Measurements from ENCODE around the gene DNAAF3.

Gene DNAAF3

GRCh38 chr19:55149078-55150003 lies 17.1 kb downstream of the DNAAF3 start, which contains the start of gene TNNT1:
Gene TNNT1, minus strand, starts transcription at chr19:55149206. Its CDS starts 2,049 bp downstream, at chr19:55147157.
- 11% methylated on average over 16 of the region's 18 CpGs for WGBS
- H3K4me3 ChIP-seq (ENCODE audit: low read length): peak within 1 kb of the TSS; percentile 47

GRCh38 chr19:55147545-55148251 lies 18.7 kb downstream of the DNAAF3 start:
- H3K4me3 ChIP-seq (ENCODE audit: low read length): peak overlapping the region; percentile 47; the same call in 1 of the 2 replicates
- H3K9me3 ChIP-seq (ENCODE audit: insufficient read depth, low read depth, low read length): no peaks in the 10 kb centered on the region
- peaks cover 20% of the 10 kb centered on the region for H3K4me1 ChIP-seq (ENCODE audit: insufficient read depth, low read length)
- WGBS: 9% methylated on average over 7 of the region's 9 CpGs
- H3K27ac ChIP-seq (ENCODE audit: low read depth, low read length): no peak overlapping the region; the same call in 1 of the 2 replicates
- peaks cover 9% of the 10 kb centered on the region; the same call in 1 of the 2 replicates for H3K36me3 ChIP-seq (ENCODE audit: insufficient read depth, low read length)
- H3K9ac ChIP-seq (ENCODE audit: low read depth, low read length): no peak overlapping the region
- H3K27me3 ChIP-seq (ENCODE audit: insufficient read depth, low read length): no peaks in the 10 kb centered on the region

More at GRCh38 chr19:55149078-55150003, 17.1 kb downstream of the DNAAF3 start, which contains the start of gene TNNT1:
- Histone ChIP-seq H3K27ac (ENCODE audit: low read depth, low read length) (peak within 1 kb of the TSS; percentile 45; the same call in 1 of the 2 replicates), H3K9ac (ENCODE audit: low read depth, low read length) (0 out of 2 replicates have a peak within 1 kb of the TSS, but pooled peaks have one; percentile 18), H3K36me3 (ENCODE audit: insufficient read depth, low read length) (peaks cover 14% of the 10 kb centered on the region; the same call in 1 of the 2 replicates), H3K9me3 (ENCODE audit: insufficient read depth, low read depth, low read length) (no peaks in the 10 kb centered on the region), H3K4me1 (ENCODE audit: insufficient read depth, low read length) (peaks cover 20% of the 10 kb centered on the region), H3K27me3 (ENCODE audit: insufficient read depth, low read length) (no peaks in the 10 kb centered on the region)

GRCh38 chr19:55146705-55147273 lies 19.6 kb downstream of the DNAAF3 start:
- H3K27me3 ChIP-seq (ENCODE audit: insufficient read depth, low read length): no peaks in the 10 kb centered on the region
- under 1% methylated on average over 22 of the region's 27 CpGs for WGBS

GRCh38 chr19:55146078-55146704 lies 20.2 kb downstream of the DNAAF3 start:
- 0 out of 2 replicates have a peak, but pooled peaks cover 9% of the 10 kb centered on the region for H3K36me3 ChIP-seq (ENCODE audit: insufficient read depth, low read length)
- H3K9ac ChIP-seq (ENCODE audit: low read depth, low read length): peak overlapping the region; percentile 42; the same call in 1 of the 2 replicates
- peak overlapping the region; percentile 87; the same call in 1 of the 2 replicates for H3K27ac ChIP-seq (ENCODE audit: low read depth, low read length)
- H3K4me3 ChIP-seq (ENCODE audit: low read length): peak overlapping the region; percentile 68
- WGBS: 3% methylated on average over 27 of the region's 41 CpGs
- no peaks in the 10 kb centered on the region for H3K27me3 ChIP-seq (ENCODE audit: insufficient read depth, low read length)
- no peaks in the 10 kb centered on the region for H3K9me3 ChIP-seq (ENCODE audit: insufficient read depth, low read depth, low read length)
- peaks cover 20% of the 10 kb centered on the region for H3K4me1 ChIP-seq (ENCODE audit: insufficient read depth, low read length)

More at GRCh38 chr19:55146705-55147273, 19.6 kb downstream of the DNAAF3 start:
- Histone ChIP-seq H3K4me3 (ENCODE audit: low read length) (peak overlapping the region; percentile 68), H3K9me3 (ENCODE audit: insufficient read depth, low read depth, low read length) (no peaks in the 10 kb centered on the region), H3K4me1 (ENCODE audit: insufficient read depth, low read length) (peaks cover 20% of the 10 kb centered on the region), H3K36me3 (ENCODE audit: insufficient read depth, low read length) (0 out of 2 replicates have a peak, but pooled peaks cover 9% of the 10 kb centered on the region), H3K27ac (ENCODE audit: low read depth, low read length) (peak overlapping the region; percentile 87; the same call in 1 of the 2 replicates), H3K9ac (ENCODE audit: low read depth, low read length) (peak overlapping the region; percentile 42; the same call in 1 of the 2 replicates)

- 41% methylated on average over 2 of the region's 3 CpGs for WGBS
- H3K27ac ChIP-seq (ENCODE audit: low read depth, low read length): no peak overlapping the region
- no peaks in the 10 kb centered on the region for H3K9me3 ChIP-seq (ENCODE audit: insufficient read depth, low read depth, low read length)
- H3K9ac ChIP-seq (ENCODE audit: low read depth, low read length): no peak overlapping the region
- H3K4me3 ChIP-seq (ENCODE audit: low read length): no peak overlapping the region
- peaks cover 20% of the 10 kb centered on the region for H3K4me1 ChIP-seq (ENCODE audit: insufficient read depth, low read length)
- H3K36me3 ChIP-seq (ENCODE audit: insufficient read depth, low read length): peaks cover 9% of the 10 kb centered on the region; the same call in 1 of the 2 replicates
- H3K27me3 ChIP-seq (ENCODE audit: insufficient read depth, low read length): no peaks in the 10 kb centered on the region
These were observed 21.2 kb downstream of the DNAAF3 start for GRCh38 chr19:55145232-55145631.

GRCh38 chr19:55141696-55142095 lies 24.7 kb downstream of the DNAAF3 start:
- Histone ChIP-seq H3K36me3 (ENCODE audit: insufficient read depth, low read length) (peaks cover 13% of the 10 kb centered on the region; the same call in 1 of the 2 replicates), H3K4me3 (ENCODE audit: low read length) (peak overlapping the region; percentile 20; the same call in 1 of the 2 replicates), H3K27ac (ENCODE audit: low read depth, low read length) (no peak overlapping the region; the same call in 1 of the 2 replicates), H3K4me1 (ENCODE audit: insufficient read depth, low read length) (peaks cover 3% of the 10 kb centered on the region; the same call in 1 of the 2 replicates), H3K9ac (ENCODE audit: low read depth, low read length) (no peak overlapping the region), H3K9me3 (ENCODE audit: insufficient read depth, low read depth, low read length) (no peaks in the 10 kb centered on the region), H3K27me3 (ENCODE audit: insufficient read depth, low read length) (no peaks in the 10 kb centered on the region)
- 28% methylated on average over 21 of the region's 21 CpGs for WGBS

- H3K27ac ChIP-seq (ENCODE audit: low read depth, low read length): no peak overlapping the region
- H3K9ac ChIP-seq (ENCODE audit: low read depth, low read length): no peak overlapping the region
- H3K4me3 ChIP-seq (ENCODE audit: low read length): no peak overlapping the region
- no peaks in the 10 kb centered on the region for H3K9me3 ChIP-seq (ENCODE audit: insufficient read depth, low read depth, low read length)
- no peaks in the 10 kb centered on the region for H3K27me3 ChIP-seq (ENCODE audit: insufficient read depth, low read length)
- 66% methylated on average over 9 of the region's 9 CpGs for WGBS
- peaks cover 26% of the 10 kb centered on the region for H3K36me3 ChIP-seq (ENCODE audit: insufficient read depth, low read length)
- H3K4me1 ChIP-seq (ENCODE audit: insufficient read depth, low read length): peaks cover 3% of the 10 kb centered on the region; the same call in 1 of the 2 replicates
These were observed 28.5 kb downstream of the DNAAF3 start for GRCh38 chr19:55137915-55138314.

GRCh38 chr19:55136399-55137102 lies 29.9 kb downstream of the DNAAF3 start:
- Histone ChIP-seq H3K4me1 (ENCODE audit: insufficient read depth, low read length) (peaks cover 3% of the 10 kb centered on the region; the same call in 1 of the 2 replicates), H3K27me3 (ENCODE audit: insufficient read depth, low read length) (no peaks in the 10 kb centered on the region), H3K27ac (ENCODE audit: low read depth, low read length) (no peak overlapping the region), H3K4me3 (ENCODE audit: low read length) (no peak overlapping the region), H3K9me3 (ENCODE audit: insufficient read depth, low read depth, low read length) (no peaks in the 10 kb centered on the region), H3K9ac (ENCODE audit: low read depth, low read length) (no peak overlapping the region), H3K36me3 (ENCODE audit: insufficient read depth, low read length) (peaks cover 30% of the 10 kb centered on the region)
- WGBS: 96% methylated on average over 17 of the region's 17 CpGs

GRCh38 chr19:55134736-55135135 lies 31.7 kb downstream of the DNAAF3 start:
- Histone ChIP-seq H3K4me1 (ENCODE audit: insufficient read depth, low read length) (no peaks in the 10 kb centered on the region), H3K27ac (ENCODE audit: low read depth, low read length) (no peak overlapping the region), H3K9ac (ENCODE audit: low read depth, low read length) (no peak overlapping the region), H3K9me3 (ENCODE audit: insufficient read depth, low read depth, low read length) (no peaks in the 10 kb centered on the region), H3K36me3 (ENCODE audit: insufficient read depth, low read length) (peaks cover 30% of the 10 kb centered on the region), H3K27me3 (ENCODE audit: insufficient read depth, low read length) (no peaks in the 10 kb centered on the region), H3K4me3 (ENCODE audit: low read length) (no peak overlapping the region)
- WGBS: 57% methylated on average over 1 of the region's 3 CpGs
